PFSK-1 (cell line): Measurements from ENCODE around the gene TCF23.

Source experiments
- FOXP2 ChIP-seq: optimal IDR thresholded peaks from 2 replicates; pipeline ENCODE3; 2011; ENCODE audit warnings: borderline replicate concordance, control low read depth, inconsistent platforms; ENCODE audit not compliant: insufficient read depth; ENCODE audit errors: extremely low read length, extremely low read depth
- POLR2AphosphoS5 ChIP-seq: IDR thresholded peaks from 2 replicates; pipeline ENCODE4 v1.6.1; 2012; ENCODE audit warnings: low read depth, mild to moderate bottlenecking, control low read depth, low read length, moderate library complexity
- SIN3A ChIP-seq: IDR thresholded peaks from 2 replicates; pipeline ENCODE4 v1.6.1; 2012; ENCODE audit warnings: mild to moderate bottlenecking, low read length, moderate library complexity, borderline replicate concordance; ENCODE audit not compliant: insufficient read depth
- TAF1 ChIP-seq: IDR thresholded peaks from 2 replicates; pipeline ENCODE4 v1.6.1; 2012; ENCODE audit warnings: low read length, control low read depth, borderline replicate concordance; ENCODE audit not compliant: insufficient read depth
- TF ChIP-seq, protein P1 (sequence below), 2 experiments: IDR thresholded peaks; 2 replicates each; pipeline versions ENCODE4 v1.6.1 to v1.8.0; 2011 to 2012; ENCODE audit warnings: low read depth in 2 of 2, low read length in 2 of 2, control low read depth in 1 of 2, inconsistent platforms in 1 of 2, mild to moderate bottlenecking in 1 of 2, moderate library complexity in 1 of 2; ENCODE audit not compliant: insufficient read depth in 1 of 2

DNA sequence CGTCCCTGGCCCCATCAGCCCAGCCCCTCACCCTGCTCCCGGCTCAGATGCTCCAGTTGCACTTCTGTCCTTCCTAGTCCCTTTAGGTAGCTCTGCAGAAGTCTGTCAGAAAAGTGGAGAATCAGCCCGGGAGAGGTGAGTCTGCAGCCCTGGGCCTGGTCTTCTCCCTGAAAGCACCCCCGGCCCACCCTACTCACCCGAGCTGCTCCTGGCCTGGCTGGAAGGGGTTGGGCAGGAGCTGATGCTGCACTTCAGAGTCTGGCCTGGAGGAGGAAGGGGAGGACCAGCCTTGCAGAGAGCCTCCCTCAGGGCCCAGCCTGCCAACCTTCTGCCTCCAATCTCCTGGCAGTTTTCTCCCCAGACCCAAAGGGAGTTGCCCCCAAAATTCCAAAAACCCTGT lies 46.5 kb upstream of the TCF23 start:
- TF ChIP-seq, protein P1, sequence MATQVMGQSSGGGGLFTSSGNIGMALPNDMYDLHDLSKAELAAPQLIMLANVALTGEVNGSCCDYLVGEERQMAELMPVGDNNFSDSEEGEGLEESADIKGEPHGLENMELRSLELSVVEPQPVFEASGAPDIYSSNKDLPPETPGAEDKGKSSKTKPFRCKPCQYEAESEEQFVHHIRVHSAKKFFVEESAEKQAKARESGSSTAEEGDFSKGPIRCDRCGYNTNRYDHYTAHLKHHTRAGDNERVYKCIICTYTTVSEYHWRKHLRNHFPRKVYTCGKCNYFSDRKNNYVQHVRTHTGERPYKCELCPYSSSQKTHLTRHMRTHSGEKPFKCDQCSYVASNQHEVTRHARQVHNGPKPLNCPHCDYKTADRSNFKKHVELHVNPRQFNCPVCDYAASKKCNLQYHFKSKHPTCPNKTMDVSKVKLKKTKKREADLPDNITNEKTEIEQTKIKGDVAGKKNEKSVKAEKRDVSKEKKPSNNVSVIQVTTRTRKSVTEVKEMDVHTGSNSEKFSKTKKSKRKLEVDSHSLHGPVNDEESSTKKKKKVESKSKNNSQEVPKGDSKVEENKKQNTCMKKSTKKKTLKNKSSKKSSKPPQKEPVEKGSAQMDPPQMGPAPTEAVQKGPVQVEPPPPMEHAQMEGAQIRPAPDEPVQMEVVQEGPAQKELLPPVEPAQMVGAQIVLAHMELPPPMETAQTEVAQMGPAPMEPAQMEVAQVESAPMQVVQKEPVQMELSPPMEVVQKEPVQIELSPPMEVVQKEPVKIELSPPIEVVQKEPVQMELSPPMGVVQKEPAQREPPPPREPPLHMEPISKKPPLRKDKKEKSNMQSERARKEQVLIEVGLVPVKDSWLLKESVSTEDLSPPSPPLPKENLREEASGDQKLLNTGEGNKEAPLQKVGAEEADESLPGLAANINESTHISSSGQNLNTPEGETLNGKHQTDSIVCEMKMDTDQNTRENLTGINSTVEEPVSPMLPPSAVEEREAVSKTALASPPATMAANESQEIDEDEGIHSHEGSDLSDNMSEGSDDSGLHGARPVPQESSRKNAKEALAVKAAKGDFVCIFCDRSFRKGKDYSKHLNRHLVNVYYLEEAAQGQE (IDR thresholded peaks at IDR 0.05; ENCODE audit: insufficient read depth in 1 of 2, low read depth in 2 of 2, low read length in 2 of 2) = no peak
- TF ChIP-seq TAF1 = no peak
- no peak for TF ChIP-seq POLR2AphosphoS5
- no peak for TF ChIP-seq SIN3A
- no peak for TF ChIP-seq FOXP2
